ENCODE data around the gene POU3F1.

Gene POU3F1

DNA sequence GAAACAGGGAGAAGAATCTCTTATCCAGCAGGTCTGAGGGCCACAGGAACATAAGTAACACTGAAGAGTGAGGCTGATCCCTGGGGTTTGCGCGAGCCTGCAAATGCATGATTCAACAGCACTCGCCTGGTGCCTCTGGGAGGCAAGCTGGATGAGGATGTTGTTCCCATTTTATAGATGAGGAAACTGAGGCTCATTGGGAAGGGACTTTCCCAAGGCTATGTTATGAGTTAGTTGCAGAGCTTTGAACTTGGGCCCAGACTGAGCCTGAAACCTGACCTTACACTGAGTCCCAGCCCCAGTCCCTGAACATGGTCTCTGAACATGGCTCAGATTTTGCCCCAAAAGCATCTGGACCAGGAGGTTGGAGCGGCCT, 27.7 kb upstream of the POU3F1 start:
- TF ChIP-seq ZFX (IDR thresholded peaks at IDR 0.05) (no peak), CTCF (conservative IDR thresholded peaks at IDR 0.05) (no peak)
- no peak overlapping the region for H3K27ac ChIP-seq

DNA sequence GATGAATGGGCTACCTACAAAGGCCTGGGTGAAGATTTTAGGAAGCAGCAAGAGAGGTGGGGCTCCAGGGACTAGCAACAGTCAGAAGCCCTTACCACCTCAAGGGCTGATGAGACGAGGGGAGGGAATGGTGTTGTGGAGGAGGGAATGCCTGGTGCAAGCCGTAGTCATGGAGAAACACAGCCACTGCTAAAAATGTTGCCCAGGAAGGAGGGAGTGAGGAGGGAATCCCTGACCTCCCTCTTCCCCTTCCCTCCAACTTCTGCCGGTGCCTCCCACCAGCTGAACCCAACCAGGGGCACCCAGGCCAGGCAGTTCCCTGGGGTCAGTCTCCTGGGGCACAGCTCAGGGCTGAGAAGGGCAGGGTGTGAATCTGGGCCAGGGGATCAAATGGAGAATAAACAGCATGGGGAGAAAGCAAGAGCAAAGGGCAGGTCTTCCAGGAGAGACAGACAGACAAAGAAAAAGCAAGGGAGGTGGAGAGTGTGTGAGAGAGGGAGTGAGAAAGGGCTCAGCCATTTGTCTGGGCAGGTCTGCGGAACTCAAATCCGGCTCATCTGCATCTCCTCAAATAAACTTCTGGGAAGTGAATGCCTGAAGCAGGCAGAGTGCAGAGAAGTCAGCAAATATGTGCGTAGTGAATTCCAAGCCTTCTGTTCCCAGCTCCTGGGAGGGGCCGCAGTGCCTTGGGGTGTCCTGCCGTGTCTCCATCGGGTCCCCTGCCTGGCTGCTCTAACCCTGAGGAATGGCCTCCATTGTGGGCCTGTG, 27.1 kb upstream of the POU3F1 start:
- H3K27ac ChIP-seq, result no peak overlapping the region
- TF ChIP-seq CTCF (conservative IDR thresholded peaks at IDR 0.05) (no peak), ZFX (IDR thresholded peaks at IDR 0.05) (no peak)

GRCh38 chr1:38072858-38073257, 26.3 kb upstream of the POU3F1 start:
- H3K27ac ChIP-seq, result no peak overlapping the region
- no peak for TF ChIP-seq ZFX (IDR thresholded peaks at IDR 0.05)
- no peak for TF ChIP-seq CTCF (conservative IDR thresholded peaks at IDR 0.05)

DNA sequence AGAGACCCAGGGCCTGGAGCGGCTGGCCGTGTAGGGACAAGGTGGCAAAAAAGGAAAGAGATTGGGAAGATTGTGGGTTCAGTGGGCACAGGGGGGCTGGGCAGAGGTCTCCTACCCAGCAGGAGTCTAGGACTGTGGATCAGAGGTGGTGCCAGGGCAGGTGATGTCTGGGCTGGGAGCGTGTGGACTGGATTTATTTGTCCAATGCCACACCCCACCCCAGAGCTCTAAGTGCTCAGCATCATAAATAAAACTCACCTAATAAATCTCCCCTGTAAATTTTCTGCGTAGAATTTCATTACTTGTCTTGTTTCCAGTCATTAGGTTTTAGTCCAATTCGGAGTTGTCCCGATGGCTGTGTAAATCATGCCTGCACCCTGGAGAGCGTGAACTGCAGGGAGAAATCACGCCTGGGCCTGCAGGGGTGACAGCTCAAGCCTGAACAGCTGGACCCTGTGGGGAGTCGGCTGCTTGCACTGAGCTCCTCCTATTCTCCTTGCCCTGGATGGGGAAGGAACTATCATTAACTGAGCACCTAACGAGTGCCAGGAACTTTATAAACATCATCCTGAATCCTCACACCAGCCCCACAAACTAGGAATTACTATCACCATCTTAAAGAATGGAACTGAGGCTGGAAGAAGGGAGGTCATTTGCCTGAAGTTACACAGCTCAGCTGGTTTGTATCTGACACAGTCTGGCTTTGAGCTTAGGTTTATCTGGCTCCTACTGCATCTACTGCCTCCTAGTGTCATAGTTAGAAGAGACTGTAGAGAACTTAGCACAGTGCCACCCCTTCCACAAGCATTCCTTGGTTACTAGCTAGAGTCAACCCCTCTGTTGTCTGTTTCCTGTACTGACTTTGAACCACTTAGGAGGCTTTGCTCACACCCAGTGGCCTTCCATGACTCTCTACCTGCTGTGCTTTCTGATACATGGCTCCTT, 25.0 kb upstream of the POU3F1 start:
- no peak; the same call in 1 of the 2 replicates for TF ChIP-seq CTCF (conservative IDR thresholded peaks at IDR 0.05)
- H3K27ac ChIP-seq, result no peak overlapping the region

- TF ChIP-seq CTCF (conservative IDR thresholded peaks at IDR 0.05), result no peak
- no peak for TF ChIP-seq ZFX (IDR thresholded peaks at IDR 0.05)
- H3K27ac ChIP-seq, result no peak overlapping the region
Observed at GRCh38 chr1:38068980-38069340, 22.4 kb upstream of the POU3F1 start.

DNA sequence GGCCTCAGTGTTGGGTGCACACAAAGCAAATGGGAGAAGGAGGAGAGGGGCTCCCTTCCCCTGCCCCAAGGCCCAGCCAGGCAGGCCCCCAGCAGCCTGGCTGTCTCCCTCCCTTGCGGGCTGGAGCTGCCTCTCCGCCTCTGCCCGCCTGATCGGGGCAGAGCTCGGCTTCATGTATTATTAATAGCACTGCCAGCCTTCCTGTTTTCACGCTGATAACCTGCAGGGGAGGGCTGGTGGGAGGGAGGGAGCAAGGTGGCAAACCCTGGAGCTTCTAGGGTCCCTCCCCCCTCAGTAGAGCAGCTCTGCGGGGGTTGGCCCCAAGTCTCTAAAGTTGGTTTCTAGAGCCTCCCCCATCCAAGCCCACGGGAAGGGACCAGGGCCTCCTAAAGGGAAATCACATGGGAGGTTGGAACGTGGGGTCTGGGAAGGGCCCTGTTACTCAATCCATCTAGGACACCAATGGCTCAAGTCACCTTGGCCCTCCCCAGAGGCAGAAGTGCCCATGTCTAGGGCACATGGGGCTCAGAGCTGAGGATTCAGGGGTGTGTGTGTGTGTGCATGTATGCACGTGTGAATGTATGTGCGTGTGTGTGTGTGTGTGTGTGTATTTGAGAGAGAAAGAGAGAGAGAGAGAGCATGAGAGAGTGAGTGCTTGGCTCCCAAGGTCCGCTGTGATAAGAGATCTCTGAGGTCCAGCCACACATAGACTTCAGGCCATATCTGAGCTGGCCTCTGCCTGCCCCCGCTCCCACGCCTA, 21.8 kb upstream of the POU3F1 start:
- no peak overlapping the region for H3K27ac ChIP-seq
- TF ChIP-seq ZFX (IDR thresholded peaks at IDR 0.05) (no peak), CTCF (conservative IDR thresholded peaks at IDR 0.05) (no peak)

All from C4-2B (cell line).